HL-60 (cell line): ENCODE results near the gene EXOC6B.

Experiments used
- GABPA ChIP-seq: IDR thresholded peaks from 2 replicates; pipeline ENCODE4 v1.6.1; 2012; ENCODE audit warnings: low read depth
- POLR2AphosphoS5 ChIP-seq: IDR thresholded peaks from 2 replicates; pipeline ENCODE4 v1.6.1; 2012; ENCODE audit warnings: low read depth
- SPI1 ChIP-seq: IDR thresholded peaks from 2 replicates; pipeline ENCODE4 v1.6.1; 2012; ENCODE audit warnings: low read depth, mild to moderate bottlenecking, borderline replicate concordance
- TF ChIP-seq, protein P1 (sequence below): IDR thresholded peaks from one replicate; pipeline ENCODE4 v1.5.1; 2011; ENCODE audit warnings: low read length, control low read depth, inconsistent platforms; ENCODE audit not compliant: insufficient read depth
- TF ChIP-seq, protein P2 (sequence below): IDR thresholded peaks from 2 replicates; pipeline ENCODE4 v1.6.1; 2012; ENCODE audit warnings: low read depth; ENCODE audit not compliant: insufficient replicate concordance

DNA sequence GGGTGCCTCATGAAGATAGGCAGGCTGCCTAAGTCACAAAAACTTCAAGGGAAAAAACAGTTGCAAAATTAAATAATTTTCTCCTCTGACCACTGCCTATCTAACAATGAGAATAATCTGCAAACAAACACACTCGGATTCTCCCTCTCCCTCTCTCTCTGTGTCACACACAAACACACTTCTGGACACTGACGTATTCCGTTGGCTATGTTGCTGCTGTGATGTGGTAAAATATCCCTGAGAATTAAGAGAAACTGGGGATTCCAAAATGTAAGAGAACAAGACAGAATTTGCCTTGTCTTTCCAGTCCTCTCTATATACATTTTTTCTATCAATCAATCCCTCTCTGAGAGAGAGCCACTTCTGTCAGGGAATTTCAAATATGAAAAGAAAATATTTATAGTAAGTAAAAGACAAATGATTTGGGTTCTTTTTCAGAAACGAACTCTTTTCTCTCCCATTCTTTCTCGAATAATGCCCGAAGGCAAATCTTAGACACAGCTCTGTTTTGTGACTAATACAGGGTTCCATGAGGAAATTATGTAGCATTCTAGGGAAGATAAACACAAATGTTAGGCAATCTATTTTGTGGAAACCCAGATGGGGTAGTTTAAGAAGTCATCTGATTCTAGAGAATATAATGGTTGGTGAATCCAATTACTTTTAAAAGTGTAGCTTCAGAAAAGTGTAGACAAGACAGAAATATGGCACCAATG lies 367.9 kb downstream of the EXOC6B start:
- TF ChIP-seq, protein P1, sequence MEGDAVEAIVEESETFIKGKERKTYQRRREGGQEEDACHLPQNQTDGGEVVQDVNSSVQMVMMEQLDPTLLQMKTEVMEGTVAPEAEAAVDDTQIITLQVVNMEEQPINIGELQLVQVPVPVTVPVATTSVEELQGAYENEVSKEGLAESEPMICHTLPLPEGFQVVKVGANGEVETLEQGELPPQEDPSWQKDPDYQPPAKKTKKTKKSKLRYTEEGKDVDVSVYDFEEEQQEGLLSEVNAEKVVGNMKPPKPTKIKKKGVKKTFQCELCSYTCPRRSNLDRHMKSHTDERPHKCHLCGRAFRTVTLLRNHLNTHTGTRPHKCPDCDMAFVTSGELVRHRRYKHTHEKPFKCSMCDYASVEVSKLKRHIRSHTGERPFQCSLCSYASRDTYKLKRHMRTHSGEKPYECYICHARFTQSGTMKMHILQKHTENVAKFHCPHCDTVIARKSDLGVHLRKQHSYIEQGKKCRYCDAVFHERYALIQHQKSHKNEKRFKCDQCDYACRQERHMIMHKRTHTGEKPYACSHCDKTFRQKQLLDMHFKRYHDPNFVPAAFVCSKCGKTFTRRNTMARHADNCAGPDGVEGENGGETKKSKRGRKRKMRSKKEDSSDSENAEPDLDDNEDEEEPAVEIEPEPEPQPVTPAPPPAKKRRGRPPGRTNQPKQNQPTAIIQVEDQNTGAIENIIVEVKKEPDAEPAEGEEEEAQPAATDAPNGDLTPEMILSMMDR = no peak
- TF ChIP-seq, protein P2, sequence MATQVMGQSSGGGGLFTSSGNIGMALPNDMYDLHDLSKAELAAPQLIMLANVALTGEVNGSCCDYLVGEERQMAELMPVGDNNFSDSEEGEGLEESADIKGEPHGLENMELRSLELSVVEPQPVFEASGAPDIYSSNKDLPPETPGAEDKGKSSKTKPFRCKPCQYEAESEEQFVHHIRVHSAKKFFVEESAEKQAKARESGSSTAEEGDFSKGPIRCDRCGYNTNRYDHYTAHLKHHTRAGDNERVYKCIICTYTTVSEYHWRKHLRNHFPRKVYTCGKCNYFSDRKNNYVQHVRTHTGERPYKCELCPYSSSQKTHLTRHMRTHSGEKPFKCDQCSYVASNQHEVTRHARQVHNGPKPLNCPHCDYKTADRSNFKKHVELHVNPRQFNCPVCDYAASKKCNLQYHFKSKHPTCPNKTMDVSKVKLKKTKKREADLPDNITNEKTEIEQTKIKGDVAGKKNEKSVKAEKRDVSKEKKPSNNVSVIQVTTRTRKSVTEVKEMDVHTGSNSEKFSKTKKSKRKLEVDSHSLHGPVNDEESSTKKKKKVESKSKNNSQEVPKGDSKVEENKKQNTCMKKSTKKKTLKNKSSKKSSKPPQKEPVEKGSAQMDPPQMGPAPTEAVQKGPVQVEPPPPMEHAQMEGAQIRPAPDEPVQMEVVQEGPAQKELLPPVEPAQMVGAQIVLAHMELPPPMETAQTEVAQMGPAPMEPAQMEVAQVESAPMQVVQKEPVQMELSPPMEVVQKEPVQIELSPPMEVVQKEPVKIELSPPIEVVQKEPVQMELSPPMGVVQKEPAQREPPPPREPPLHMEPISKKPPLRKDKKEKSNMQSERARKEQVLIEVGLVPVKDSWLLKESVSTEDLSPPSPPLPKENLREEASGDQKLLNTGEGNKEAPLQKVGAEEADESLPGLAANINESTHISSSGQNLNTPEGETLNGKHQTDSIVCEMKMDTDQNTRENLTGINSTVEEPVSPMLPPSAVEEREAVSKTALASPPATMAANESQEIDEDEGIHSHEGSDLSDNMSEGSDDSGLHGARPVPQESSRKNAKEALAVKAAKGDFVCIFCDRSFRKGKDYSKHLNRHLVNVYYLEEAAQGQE = no peak
- TF ChIP-seq SPI1 = no peak
- no peak for TF ChIP-seq POLR2AphosphoS5
- TF ChIP-seq GABPA = no peak
